DMS114 treated with DMSO at 0.1 percent for 48 hours (cell line): ENCODE data around the gene KRTAP10-12.

Source experiments
- DNase-seq: peaks from one replicate; lab custom pipeline; 2025; ENCODE audit not compliant: unreplicated experiment; lab: John Stamatoyannopoulos, UW

The KRTAP10-12 gene

GRCh38 chr21:44710756-44711326 is 13.9 kb downstream of the KRTAP10-12 start:
- no peak for DNase-seq

GRCh38 chr21:44711327-44712202 is 14.6 kb downstream of the KRTAP10-12 start, which contains the start of gene TSPEAR:
Gene TSPEAR, minus strand, starts transcription at chr21:44711572. Its CDS starts 58 bp downstream, at chr21:44711514.
- no peak for DNase-seq

GRCh38 chr21:44712203-44713028 is 15.4 kb downstream of the KRTAP10-12 start:
- DNase-seq, result no peak

- no peak for DNase-seq
Observed at GRCh38 chr21:44713130-44713529, 16.2 kb downstream of the KRTAP10-12 start.

GRCh38 chr21:44713846-44714245 is 16.9 kb downstream of the KRTAP10-12 start:
- no peak for DNase-seq

- DNase-seq, result no peak
Observed at GRCh38 chr21:44714905-44715304, 17.9 kb downstream of the KRTAP10-12 start.

- DNase-seq, result no peak
Observed at GRCh38 chr21:44716984-44717383, 20.0 kb downstream of the KRTAP10-12 start.

GRCh38 chr21:44718093-44718492 is 21.1 kb downstream of the KRTAP10-12 start:
- no peak for DNase-seq

GRCh38 chr21:44718571-44718970 is 21.6 kb downstream of the KRTAP10-12 start:
- DNase-seq, result no peak

GRCh38 chr21:44720170-44720569 is 23.2 kb downstream of the KRTAP10-12 start:
- DNase-seq, result no peak

- no peak for DNase-seq
Observed at GRCh38 chr21:44722731-44723130, 25.8 kb downstream of the KRTAP10-12 start.

- DNase-seq, result no peak
Observed at GRCh38 chr21:44723177-44724131, 26.5 kb downstream of the KRTAP10-12 start.

GRCh38 chr21:44724196-44724595 is 27.2 kb downstream of the KRTAP10-12 start:
- no peak for DNase-seq

- DNase-seq, result no peak
Observed at GRCh38 chr21:44724926-44725325, 28.0 kb downstream of the KRTAP10-12 start.

- no peak for DNase-seq
Observed at GRCh38 chr21:44726826-44727225, 29.9 kb downstream of the KRTAP10-12 start.

- DNase-seq, result no peak
Observed at GRCh38 chr21:44727321-44727720, 30.3 kb downstream of the KRTAP10-12 start.

GRCh38 chr21:44727757-44728156 is 30.8 kb downstream of the KRTAP10-12 start:
- DNase-seq, result no peak

- DNase-seq, result no peak
Observed at GRCh38 chr21:44728716-44729115, 31.7 kb downstream of the KRTAP10-12 start.

- no peak for DNase-seq
Observed at GRCh38 chr21:44729336-44730027, 32.5 kb downstream of the KRTAP10-12 start.

GRCh38 chr21:44730028-44730395 is 33.0 kb downstream of the KRTAP10-12 start:
- DNase-seq, result no peak
